ENCODE data around the gene YPEL2. TPM values are rescaled to one million over a fixed set of nuclear protein-coding genes. Genes with fewer than 3 reads are reported as not detected.
A peak's percentile ranks its signal among the peaks of the same experiment; 100 is the strongest.

YPEL2 gene
- polyA plus RNA-seq, 1 of the 3 experiments (the other 2 are of a cell fraction) = 3.2 TPM

DNA sequence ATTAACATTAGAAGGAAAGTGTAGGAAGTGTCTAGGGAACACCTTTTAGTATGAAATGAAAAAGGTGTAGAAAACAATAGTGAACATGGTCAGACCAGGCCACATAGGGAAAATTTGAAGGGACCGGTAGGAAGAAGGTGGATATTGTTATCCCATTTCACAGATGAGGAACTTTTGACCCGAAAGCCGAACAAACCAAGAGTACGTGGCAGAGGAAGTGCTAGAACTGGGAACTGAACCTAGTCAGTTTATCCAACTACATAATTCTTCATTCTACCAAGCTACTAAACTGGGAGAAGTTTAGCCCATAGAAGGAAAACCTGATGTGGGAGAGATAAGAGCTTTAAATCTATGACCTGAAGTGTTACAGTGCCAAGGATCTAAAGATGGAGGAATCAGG is 43.2 kb downstream of the YPEL2 start (continued):
- TF ChIP-seq, protein P1, sequence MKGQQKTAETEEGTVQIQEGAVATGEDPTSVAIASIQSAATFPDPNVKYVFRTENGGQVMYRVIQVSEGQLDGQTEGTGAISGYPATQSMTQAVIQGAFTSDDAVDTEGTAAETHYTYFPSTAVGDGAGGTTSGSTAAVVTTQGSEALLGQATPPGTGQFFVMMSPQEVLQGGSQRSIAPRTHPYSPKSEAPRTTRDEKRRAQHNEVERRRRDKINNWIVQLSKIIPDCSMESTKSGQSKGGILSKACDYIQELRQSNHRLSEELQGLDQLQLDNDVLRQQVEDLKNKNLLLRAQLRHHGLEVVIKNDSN (IDR thresholded peaks at IDR 0.05; ENCODE audit: borderline replicate concordance, low read depth) = no peak
- no peak for TF ChIP-seq TEAD4 (IDR thresholded peaks at IDR 0.05; ENCODE audit: borderline replicate concordance, insufficient read depth)
- no peak for TF ChIP-seq RFX5 (IDR thresholded peaks at IDR 0.05; ENCODE audit: low read length)
- TF ChIP-seq FOXJ3 (CRISPR knock-in tag; IDR thresholded peaks at IDR 0.05) = no peak
- no peak for TF ChIP-seq REST (IDR thresholded peaks at IDR 0.05; ENCODE audit: low read depth, low read length)
- no peak for TF ChIP-seq MXI1 (IDR thresholded peaks at IDR 0.05; ENCODE audit: low read depth, low read length)
- no peak for TF ChIP-seq NRF1 (IDR thresholded peaks at IDR 0.05; ENCODE audit: low read depth, low read length)
- TF ChIP-seq POLR2AphosphoS5 (IDR thresholded peaks at IDR 0.05; ENCODE audit: low read depth, low read length) = no peak

GRCh38 chr17:59375857-59376256 is 44.4 kb downstream of the YPEL2 start:
- TF ChIP-seq JUND (IDR thresholded peaks at IDR 0.05) = no peak
- TF ChIP-seq NFIC (IDR thresholded peaks at IDR 0.05; ENCODE audit: borderline replicate concordance) = no peak
- no peak for TF ChIP-seq ELF1 (IDR thresholded peaks at IDR 0.05)
- TF ChIP-seq, protein P2, sequence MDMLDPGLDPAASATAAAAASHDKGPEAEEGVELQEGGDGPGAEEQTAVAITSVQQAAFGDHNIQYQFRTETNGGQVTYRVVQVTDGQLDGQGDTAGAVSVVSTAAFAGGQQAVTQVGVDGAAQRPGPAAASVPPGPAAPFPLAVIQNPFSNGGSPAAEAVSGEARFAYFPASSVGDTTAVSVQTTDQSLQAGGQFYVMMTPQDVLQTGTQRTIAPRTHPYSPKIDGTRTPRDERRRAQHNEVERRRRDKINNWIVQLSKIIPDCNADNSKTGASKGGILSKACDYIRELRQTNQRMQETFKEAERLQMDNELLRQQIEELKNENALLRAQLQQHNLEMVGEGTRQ (IDR thresholded peaks at IDR 0.05; ENCODE audit: borderline replicate concordance, low read depth, low read length) = no peak
- no peak for TF ChIP-seq TEAD4 (IDR thresholded peaks at IDR 0.05; ENCODE audit: borderline replicate concordance, insufficient read depth)
- no peak for TF ChIP-seq MXI1 (IDR thresholded peaks at IDR 0.05; ENCODE audit: low read depth, low read length)
- no peak for TF ChIP-seq SMC3 (IDR thresholded peaks at IDR 0.05; ENCODE audit: low read depth, low read length)
- TF ChIP-seq NRF1 (IDR thresholded peaks at IDR 0.05; ENCODE audit: low read depth, low read length) = no peak
- no peak for TF ChIP-seq EP300 (IDR thresholded peaks at IDR 0.05; ENCODE audit: borderline replicate concordance in 1 of 2, low read depth in 1 of 2, low read length in 1 of 2)
- no peak for TF ChIP-seq EZH2phosphoT487 (IDR thresholded peaks at IDR 0.05; ENCODE audit: borderline replicate concordance, low read depth)
- no peak for TF ChIP-seq TCF12 (IDR thresholded peaks at IDR 0.05)
- TF ChIP-seq FOSL2 (IDR thresholded peaks at IDR 0.05; ENCODE audit: borderline replicate concordance, low read depth) = no peak
- no peak for TF ChIP-seq ZBTB33 (IDR thresholded peaks at IDR 0.05; ENCODE audit: borderline replicate concordance, low read depth)
- no peak for TF ChIP-seq FOXJ3 (CRISPR knock-in tag; IDR thresholded peaks at IDR 0.05)
- TF ChIP-seq, protein P3, sequence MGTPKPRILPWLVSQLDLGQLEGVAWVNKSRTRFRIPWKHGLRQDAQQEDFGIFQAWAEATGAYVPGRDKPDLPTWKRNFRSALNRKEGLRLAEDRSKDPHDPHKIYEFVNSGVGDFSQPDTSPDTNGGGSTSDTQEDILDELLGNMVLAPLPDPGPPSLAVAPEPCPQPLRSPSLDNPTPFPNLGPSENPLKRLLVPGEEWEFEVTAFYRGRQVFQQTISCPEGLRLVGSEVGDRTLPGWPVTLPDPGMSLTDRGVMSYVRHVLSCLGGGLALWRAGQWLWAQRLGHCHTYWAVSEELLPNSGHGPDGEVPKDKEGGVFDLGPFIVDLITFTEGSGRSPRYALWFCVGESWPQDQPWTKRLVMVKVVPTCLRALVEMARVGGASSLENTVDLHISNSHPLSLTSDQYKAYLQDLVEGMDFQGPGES (IDR thresholded peaks at IDR 0.05; ENCODE audit: low read depth, low read length) = no peak
- TF ChIP-seq RXRA (IDR thresholded peaks at IDR 0.05; ENCODE audit: borderline replicate concordance, low read depth) = no peak
- TF ChIP-seq CTCF (IDR thresholded peaks at IDR 0.05) = no peak
- ChIA-PET CTCF (interaction anchor here (1.0 to 3.0 kb wide), 4 partner anchors 10 to 61 kb away, joined by 3 to 15 read pairs (median 4); no protein-coding TSS in a partner anchor), POLR2A (no interaction called here)
- no peak for DNase-seq
- Histone ChIP-seq H3K27me3 (ENCODE audit: insufficient read depth) (no peaks in the 10 kb centered on the region), H3K27ac (ENCODE audit: low read depth in 2 of 2, low read length in 1 of 2) (0 out of 4 replicates have a peak overlapping the region, but pooled peaks of 1 of the 2 experiments have one; percentile 10), H3K4me3 (ENCODE audit: low read depth in 2 of 2, low read length in 1 of 2) (no peak overlapping the region), H3F3A (replicated peaks; ENCODE audit: insufficient read depth) (peaks cover 15% of the 10 kb centered on the region), H3K9ac (no peak overlapping the region), H2AFZ (ENCODE audit: low read depth) (no peak overlapping the region), H3K79me2 (ENCODE audit: insufficient read depth) (no peaks in the 10 kb centered on the region), H3K36me3 (replicated peaks in 1 of 2; ENCODE audit: control insufficient read depth in 1 of 2, insufficient read depth in 2 of 2, low read length in 1 of 2) (no peaks in the 10 kb centered on the region), H3K9me3 (no peaks in the 10 kb centered on the region), H4K20me1 (ENCODE audit: insufficient read depth) (no peaks in the 10 kb centered on the region), H3K4me1 (ENCODE audit: control insufficient read depth in 1 of 2, insufficient read depth in 2 of 2, low read depth in 1 of 2, low read length in 1 of 2) (peaks cover 28 to 37% of the 10 kb centered on the region in 2 experiments), H3K4me2 (no peak overlapping the region), H3K9me2 (no peaks in the 10 kb centered on the region)

Data from SK-N-SH (cell line).